ENCODE data around the gene KRT71.

GRCh38 chr12:52577316-52577715, 24.4 kb upstream of the KRT71 start:
- TF ChIP-seq POLR2A (IDR thresholded peaks at IDR 0.05; ENCODE audit: low read length), result no peak
- TF ChIP-seq GATA1 (IDR thresholded peaks at IDR 0.05; ENCODE audit: low read depth, low read length), result no peak

Measured in erythroblast (primary cell).